HG03432 (cell line): ENCODE data around the gene GJA1.
"Not testable (repeated sequence)": the region's sequence is repeated elsewhere in the genome, so short reads cannot be mapped to it uniquely, and the experiment has no call there.

Experiments
- ATAC-seq: cut with Tn5 transposase; IDR thresholded peaks from one replicate; pipeline ENCODE4 v1.9.1; 2021; ENCODE audit warnings: mild to moderate bottlenecking, moderate library complexity; ENCODE audit not compliant: unreplicated experiment

Gene GJA1

DNA sequence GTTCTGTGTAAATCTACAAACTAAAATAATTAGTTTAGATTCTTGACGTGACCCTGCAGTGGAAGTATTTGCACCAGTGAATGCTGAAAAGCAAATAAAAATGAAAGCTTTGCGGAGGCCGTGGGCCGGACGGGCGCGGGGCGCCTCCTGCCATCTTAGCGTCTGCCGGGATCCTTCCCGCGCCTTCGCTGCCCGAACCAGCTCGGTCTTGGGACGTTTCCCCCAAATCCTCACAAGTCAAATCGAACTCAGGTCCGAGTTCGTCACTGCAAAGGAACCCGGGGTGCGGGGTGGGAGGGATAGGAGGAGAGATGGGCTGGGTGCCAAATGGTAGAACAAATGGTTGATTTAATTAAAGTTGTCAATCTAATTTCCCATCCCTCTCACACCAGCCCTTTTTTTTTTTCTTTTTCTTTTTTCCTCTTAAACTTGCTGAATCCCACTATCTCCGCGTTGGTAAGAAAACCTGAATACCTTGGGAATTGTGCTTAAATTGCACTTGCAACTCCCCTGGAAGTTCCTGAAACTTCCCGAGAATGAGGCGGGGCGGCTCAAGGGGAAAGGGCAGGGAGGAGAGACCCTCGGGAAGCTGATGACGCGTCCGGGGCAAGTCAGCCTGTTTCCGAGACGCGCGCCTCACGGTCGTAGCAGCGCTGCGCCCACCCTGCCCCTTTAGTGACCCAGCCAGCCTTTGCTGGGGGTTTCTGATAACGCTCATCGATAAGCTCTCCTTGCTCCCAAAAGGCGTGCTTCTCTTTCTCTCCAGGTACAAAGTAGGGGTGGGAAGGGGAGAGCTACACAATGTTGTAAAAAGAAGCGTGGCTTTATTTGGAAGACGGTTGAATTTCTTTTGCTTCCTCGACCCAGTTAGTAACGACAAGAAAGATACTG lies 1.8 kb downstream of the GJA1 start:
- no peak for ATAC-seq

DNA sequence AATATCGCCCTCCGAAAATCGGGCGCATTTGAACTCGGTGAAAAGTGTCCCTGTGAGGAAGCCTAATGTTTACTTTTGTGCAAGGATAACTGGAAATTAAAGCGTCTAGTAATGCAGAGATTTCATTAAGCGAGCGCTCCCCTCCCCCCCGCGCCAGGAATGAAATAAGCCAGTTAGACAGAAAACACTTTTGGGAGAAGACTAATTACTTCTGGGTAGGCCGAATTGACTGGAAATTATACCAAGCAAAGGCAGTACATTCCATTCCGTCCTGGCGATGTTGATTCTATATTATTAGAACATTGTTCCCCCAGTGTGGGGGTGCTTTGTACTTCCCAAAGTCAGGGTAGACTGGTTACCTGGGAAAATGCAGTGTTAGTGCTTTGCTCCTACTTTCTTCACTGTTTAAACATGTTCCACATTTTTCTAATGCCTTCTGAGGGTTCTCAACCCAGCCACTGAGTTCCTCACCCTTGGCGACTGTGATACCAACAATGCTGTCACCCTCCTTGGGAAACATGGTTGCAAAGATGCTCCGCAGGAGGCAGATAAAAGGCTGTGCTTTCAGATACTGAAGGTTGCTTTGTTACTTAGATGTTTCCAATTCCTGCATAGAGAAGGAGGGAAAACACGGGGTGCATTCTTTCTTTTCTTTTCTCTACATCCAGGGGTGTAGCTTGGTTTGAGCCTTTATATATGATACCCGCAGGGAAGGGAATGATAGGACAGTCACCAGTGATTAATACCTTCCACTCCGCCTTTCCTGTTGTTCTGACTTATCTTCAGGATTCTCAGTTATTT lies 2.6 kb downstream of the GJA1 start:
- no peak for ATAC-seq

DNA sequence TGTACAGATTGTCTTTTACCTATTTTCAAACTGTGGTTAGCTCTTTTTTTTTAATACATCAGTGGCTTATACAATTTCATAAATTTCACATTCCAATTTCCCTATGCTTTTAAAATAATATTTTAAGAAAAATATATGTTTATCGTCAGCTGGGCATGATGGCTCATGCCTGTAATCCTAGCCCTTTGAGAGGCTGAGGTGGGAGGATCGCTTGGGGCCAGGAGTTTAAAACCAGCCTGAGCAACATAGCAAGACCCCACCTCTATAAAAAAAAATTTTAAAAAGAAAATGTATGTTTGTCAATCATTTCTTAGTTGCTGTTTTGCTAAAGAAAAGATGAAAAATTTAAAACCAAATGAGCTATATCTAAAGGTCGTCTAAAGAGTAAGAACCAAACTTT lies 3.4 kb downstream of the GJA1 start:
- no peak for ATAC-seq

DNA sequence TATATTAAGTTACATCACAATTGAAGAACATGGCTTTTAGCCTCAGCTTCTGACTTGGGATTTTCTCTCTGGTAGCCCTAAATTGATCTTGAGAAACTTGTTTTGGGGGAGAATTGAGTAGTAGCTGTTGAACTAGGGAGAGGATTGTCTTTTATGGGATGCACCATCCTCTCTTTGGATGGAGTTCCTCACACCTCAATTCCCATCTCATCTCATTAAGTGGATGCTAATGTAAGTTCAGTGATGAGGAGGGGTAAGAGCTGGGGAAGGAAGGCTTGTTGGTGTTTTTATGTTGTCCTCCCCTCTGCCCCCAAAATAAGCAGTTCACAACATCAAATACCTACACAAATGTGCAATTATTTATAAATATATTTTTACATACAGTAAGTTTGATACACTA lies 4.0 kb downstream of the GJA1 start:
- ATAC-seq: no peak

DNA sequence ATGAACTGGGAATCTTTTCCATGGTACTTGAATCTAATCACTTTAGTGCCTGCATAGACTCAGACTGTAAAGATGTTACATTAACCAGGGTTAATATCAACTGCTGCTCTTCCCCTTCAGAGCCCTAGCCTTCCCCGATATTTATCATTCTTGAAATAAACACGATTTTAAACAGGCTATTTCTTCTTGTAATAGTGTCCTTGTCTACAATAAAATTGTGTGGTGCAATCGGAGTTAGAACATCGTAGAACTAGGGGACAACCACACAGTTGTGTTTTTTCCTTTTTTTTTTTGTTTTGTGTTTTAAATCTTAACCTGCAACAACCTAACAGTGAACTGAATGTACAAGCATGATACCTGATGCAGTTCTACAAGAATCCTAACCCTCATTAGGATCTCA lies 4.5 kb downstream of the GJA1 start:
- no peak for ATAC-seq

DNA sequence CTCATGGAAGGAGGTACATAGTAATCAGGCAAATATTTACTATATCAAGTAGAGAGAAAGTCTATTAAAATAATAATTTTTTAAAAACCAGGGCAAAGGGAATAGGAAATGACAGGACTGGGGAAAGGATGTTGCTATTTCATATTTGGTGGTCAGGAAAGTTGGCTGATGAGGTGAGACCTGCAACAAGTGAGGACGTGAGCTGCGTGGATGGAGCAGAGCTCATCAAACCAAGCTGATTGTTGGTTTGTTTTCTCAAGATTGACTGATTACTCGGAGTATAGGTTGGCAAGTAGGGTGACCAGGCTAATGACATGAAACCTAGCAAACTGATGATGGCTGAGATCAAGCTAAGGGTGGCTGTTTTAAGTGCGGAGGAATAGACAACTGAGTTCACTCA lies 6.0 kb downstream of the GJA1 start:
- no peak for ATAC-seq

DNA sequence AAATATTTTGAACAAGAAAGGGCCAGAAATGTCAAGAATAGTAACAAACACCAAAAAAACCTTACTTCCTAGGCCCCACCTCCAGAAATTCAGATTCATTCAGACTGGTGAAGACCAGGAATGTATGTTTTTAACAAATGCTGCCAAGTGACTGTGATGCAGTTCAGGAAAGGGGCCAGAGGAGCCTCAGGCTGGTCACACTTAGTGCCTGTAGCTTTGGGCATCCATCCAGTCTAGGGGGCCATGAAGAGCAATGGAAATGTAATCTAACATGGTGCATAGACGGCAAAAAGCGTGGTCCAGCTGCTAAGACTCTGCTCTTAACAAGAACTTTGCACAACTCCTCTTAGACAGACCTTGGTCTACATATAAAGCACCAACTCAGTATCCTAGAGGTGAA lies 7.1 kb downstream of the GJA1 start:
- ATAC-seq: no peak

DNA sequence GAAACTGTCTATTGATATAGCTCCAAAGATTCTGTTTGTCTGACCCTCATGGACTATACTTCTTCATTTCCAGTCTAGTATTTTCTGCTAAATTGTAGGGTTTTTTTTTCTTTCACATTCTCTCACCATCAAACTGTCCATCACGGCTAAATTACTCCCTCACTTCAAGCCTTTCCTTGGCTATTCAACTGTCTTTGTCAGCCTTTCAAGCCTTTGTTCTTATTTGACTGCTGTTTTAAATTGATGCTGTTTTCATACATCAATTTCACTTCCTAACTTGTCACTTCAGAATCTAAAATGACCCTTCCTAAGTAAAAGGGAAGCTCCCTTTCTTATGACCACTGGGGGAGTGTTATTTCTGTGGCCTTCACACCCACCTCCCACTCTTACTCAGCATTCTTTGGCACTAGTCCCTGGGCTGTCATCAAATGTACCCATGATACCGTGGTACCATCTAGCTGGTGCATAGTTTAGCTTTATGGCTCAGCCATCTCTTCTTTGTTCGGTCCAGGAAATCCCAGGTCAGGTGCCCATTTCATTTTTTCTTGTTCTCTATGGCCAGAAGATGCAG lies 8.6 kb downstream of the GJA1 start:
- no peak for ATAC-seq

DNA sequence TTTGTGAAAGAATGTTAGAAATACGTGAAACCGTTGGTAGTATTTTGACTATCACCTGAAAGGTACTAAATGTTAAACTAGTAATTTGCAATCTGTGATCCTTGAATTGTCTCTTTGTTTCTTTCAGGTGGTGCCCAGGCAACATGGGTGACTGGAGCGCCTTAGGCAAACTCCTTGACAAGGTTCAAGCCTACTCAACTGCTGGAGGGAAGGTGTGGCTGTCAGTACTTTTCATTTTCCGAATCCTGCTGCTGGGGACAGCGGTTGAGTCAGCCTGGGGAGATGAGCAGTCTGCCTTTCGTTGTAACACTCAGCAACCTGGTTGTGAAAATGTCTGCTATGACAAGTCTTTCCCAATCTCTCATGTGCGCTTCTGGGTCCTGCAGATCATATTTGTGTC lies 11.3 kb downstream of the GJA1 start:
- ATAC-seq: not testable (repeated sequence)

DNA sequence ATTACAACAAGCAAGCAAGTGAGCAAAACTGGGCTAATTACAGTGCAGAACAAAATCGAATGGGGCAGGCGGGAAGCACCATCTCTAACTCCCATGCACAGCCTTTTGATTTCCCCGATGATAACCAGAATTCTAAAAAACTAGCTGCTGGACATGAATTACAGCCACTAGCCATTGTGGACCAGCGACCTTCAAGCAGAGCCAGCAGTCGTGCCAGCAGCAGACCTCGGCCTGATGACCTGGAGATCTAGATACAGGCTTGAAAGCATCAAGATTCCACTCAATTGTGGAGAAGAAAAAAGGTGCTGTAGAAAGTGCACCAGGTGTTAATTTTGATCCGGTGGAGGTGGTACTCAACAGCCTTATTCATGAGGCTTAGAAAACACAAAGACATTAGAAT lies 12.3 kb downstream of the GJA1 start:
- not testable (repeated sequence) for ATAC-seq

DNA sequence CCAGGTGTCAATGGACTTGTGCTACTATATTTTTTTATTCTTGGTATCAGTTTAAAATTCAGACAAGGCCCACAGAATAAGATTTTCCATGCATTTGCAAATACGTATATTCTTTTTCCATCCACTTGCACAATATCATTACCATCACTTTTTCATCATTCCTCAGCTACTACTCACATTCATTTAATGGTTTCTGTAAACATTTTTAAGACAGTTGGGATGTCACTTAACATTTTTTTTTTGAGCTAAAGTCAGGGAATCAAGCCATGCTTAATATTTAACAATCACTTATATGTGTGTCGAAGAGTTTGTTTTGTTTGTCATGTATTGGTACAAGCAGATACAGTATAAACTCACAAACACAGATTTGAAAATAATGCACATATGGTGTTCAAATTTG lies 13.1 kb downstream of the GJA1 start:
- not testable (repeated sequence) for ATAC-seq

DNA sequence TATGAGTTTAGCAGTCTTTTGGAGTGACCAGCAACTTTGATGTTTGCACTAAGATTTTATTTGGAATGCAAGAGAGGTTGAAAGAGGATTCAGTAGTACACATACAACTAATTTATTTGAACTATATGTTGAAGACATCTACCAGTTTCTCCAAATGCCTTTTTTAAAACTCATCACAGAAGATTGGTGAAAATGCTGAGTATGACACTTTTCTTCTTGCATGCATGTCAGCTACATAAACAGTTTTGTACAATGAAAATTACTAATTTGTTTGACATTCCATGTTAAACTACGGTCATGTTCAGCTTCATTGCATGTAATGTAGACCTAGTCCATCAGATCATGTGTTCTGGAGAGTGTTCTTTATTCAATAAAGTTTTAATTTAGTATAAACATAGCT lies 13.9 kb downstream of the GJA1 start:
- no peak for ATAC-seq

DNA sequence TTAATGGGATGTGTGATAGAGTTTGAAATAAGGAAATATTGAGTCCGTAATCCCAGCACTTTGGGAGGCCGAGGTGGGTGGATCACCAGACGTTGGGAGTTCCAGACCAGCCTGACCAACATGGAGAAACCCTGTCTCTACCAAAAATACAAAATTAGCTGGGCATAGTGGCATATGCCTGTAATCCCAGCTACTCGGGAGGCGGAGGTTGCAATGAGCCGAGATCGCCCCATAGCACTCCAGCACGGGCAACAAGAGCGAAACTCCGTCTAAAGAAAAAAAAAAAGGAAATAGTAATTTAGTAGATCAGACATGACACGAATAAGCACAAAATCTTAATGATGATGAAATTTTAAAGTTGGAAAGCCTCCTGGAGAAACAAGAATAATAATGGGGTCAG lies 14.8 kb downstream of the GJA1 start:
- ATAC-seq: no peak

DNA sequence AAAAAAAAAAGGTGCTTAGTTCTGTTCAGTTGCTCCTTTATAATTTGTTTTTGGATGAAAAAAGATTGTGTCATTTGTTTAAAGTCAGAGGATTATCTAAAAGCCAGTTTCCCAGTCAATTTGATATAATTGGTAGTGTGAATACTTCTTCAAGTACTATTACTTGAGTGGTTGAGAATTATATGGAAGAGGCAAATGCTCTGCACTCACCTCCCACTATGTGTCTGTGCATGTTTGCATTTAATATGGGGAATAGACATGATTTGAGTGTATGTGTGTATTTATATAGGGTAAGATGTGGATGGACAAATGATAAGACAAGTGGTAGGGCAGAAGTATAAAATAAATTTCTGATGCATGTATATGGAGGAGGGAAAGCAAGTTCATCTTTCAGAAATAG lies 15.8 kb downstream of the GJA1 start:
- ATAC-seq: no peak

DNA sequence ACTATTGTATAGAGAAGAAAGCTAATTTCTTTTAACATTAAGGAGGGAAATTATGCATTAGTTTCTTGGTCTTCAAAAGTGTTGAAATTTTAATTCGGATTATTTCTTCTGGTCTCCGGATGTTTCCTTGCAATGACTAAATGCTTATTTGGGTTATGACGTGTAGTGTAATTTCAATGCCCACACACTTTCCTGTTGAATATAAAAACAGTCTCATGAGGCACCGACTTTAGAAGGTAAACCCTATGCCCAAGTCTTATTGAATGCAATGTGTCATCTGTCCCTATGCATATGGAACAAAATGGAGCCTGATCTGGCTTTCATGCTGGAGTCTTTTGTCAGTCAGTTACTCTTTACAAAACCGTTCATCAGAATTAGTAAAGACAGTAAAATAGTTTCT lies 17.7 kb downstream of the GJA1 start:
- ATAC-seq: no peak

DNA sequence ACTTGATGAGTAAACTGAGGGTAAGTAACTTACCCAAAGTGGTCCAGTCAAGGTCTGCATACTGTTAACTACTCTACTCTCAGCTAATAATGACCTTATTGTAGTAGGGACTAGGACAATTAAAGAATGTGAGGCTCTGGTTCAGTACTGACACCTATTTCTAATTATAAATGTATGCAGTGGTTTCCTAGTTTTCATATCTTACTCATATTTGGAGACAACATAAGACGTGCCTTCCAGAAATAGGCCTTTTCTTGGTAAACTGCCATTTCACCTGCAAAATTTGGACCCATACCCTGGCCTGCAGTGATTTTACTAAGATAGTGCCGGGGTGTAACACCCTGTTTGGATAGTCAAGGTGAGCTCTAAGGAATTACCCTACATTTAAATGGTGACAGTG lies 24.7 kb downstream of the GJA1 start:
- ATAC-seq: peak; percentile 74

DNA sequence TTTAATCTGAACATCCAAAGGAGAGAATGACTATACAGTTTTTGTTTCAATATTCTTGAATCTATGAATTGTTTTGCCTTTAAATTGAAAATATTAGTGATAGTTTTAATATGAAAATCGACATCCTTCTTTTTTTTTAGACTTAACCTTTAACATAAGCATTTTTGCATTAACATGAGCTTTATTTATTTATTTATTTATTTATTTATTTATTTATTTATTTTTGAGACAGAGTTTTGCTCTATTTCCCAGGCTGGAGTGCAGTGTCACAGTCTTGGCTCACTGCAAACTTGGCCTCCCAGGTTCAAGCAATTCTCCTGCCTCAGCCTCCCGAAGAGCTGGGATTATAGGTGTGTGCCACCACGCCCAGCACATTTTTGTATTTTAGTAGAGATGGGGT lies 27.6 kb downstream of the GJA1 start:
- ATAC-seq: no peak

DNA sequence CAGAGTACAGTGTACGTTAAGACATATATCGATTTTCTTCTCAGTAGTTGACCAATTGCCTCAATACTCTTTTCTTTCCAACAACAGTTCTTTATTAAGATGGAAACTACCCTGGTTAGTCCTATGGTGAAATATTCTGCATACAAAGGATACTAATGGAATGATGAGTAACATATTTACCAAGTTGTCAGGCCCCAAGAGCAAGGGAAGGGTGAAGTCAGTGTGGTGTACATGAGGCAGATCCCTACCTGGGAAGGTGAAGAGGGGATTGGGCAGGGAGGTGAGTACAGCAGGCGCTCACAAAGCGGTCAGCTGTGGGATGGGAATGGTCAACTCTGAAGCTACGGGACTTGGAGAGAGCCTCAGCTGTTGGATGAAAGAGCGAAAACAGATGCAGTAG lies 29.7 kb downstream of the GJA1 start:
- ATAC-seq: no peak

DNA sequence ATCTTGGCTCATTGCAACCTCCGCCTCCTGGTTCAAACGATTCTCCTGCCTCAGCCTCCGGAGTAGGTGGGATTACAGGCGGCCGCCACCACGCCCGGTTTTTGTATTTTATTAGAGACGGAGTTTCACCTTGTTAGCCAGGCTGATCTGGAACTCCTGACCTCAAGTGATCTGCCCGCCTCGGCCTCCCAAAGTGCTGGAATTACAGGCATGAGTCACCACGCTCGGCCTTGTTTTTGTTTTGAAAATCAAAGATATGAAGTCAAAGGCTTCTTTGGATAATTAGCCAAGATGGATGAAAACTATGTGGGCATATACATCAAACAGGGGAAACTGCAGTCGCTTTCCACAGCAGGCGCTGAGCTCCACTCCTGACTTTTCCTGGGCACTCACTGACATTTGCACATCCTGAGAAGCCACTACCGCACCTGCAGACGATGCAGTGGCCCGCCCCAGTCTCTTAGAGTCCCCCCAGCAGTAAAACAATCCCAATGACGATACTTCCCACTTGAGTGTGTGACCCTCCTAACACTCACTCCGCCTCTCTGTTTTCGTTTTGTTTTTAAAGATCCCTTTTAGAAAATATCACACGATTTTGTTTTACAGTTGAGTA lies 44.1 kb downstream of the GJA1 start:
- no peak for ATAC-seq

DNA sequence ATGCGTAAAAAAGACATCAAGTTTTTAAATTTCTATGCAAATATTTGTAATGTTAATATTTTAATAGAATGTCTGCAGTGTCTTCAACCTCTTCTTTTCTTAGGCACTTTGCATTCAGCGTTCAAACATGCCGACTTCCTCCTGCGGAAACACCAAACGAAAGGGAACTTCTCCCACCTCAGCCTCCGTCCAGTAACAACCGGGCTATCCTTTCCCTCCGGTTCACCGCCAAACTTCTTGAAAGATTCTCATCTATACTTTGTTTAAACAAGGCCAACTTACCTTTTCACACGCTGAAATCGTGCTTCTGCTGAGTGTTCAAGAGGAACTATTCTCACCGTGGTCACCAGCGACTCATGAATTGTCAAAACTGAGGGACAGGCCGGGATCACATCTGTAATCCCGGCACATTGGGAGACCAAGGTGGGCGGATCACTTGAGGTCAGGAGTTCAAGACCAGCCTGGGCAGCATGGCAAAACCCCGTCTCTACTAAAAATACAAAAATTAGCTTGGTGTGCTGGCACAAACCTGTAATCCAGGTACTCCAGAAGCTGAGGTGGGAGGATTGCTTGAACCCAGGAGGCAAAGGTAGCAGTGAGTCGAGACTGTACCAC lies 44.8 kb downstream of the GJA1 start:
- no peak for ATAC-seq
